22Rv1 (cell line): ENCODE results near the gene FAM149A.

ENCODE experiments used
- H3K27ac ChIP-seq: fragments of 450-650 bp; 2 replicates; pipeline ENCODE4 v1.5.1; 2017
- CTCF ChIP-seq: fragments of 450-650 bp; IDR thresholded peaks from 2 replicates; pipeline ENCODE4 v1.5.1; 2017; ENCODE audit warnings: mild to moderate bottlenecking
- ZFX ChIP-seq: fragments of 450-650 bp; IDR thresholded peaks from 2 replicates; pipeline ENCODE4 v1.6.1; 2017; ENCODE audit warnings: antibody characterized with exemption, borderline replicate concordance

Gene FAM149A

GRCh38 chr4:186144946-186145569, 40.6 kb downstream of the FAM149A start:
- peak overlapping the region; percentile 29; the same call in 1 of the 2 replicates for H3K27ac ChIP-seq
- TF ChIP-seq CTCF (no peak), ZFX (no peak)

GRCh38 chr4:186146458-186146857, 42.0 kb downstream of the FAM149A start:
- TF ChIP-seq CTCF (no peak), ZFX (no peak)
- no peak overlapping the region for H3K27ac ChIP-seq

DNA sequence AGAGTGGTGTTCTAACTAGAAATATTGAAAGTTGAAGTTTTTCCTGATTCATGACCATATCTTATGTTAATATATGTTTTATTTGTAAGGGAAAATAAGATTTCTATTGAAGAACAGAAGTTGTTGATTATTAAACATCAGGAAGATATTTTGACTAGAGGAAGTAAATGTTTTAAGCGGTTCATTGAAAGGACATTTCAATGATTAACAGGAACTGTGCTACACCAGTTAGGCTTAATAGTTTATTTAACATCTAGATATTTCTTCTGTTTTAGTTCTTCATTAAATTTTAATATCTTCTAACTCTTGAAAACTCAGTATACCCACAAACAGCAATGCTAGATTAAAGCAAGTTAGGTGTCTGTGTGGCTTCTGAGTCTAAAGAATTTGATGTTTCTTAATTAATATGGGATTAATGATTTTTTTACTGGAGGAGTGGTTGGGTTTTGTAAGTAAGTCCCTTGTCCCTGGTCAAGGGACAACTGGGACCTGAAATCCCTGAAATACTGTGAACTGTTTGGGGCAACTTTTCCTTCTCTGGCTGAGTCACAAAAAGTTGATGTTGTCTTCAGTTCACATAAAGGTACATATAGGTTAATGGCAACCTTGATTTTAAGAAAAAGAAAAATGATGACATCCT, 44.0 kb downstream of the FAM149A start:
- TF ChIP-seq CTCF (no peak), ZFX (no peak)
- H3K27ac ChIP-seq = no peak overlapping the region

GRCh38 chr4:186149872-186150271, 45.4 kb downstream of the FAM149A start:
- peak; percentile 77 for TF ChIP-seq CTCF
- no peak for TF ChIP-seq ZFX
- no peak overlapping the region for H3K27ac ChIP-seq

GRCh38 chr4:186150926-186151325, 46.4 kb downstream of the FAM149A start:
- H3K27ac ChIP-seq = no peak overlapping the region
- no peak for TF ChIP-seq ZFX
- TF ChIP-seq CTCF = no peak

GRCh38 chr4:186151499-186151898, 47.0 kb downstream of the FAM149A start:
- TF ChIP-seq ZFX = no peak
- TF ChIP-seq CTCF = no peak
- H3K27ac ChIP-seq = no peak overlapping the region

- TF ChIP-seq CTCF (no peak), ZFX (no peak)
Measured at GRCh38 chr4:186158021-186158813, 53.7 kb downstream of the FAM149A start.

More at GRCh38 chr4:186158021-186158813, 53.7 kb downstream of the FAM149A start:
- no peak overlapping the region for H3K27ac ChIP-seq
